IMR-90 (cell line): ENCODE measurements around the gene DLL1.

ENCODE experiments used
- BHLHE40 ChIP-seq: fragments of 150-350 bp; IDR thresholded peaks from 2 replicates; pipeline ENCODE4 v1.6.1; 2016; ENCODE audit warnings: mild to moderate bottlenecking, low read depth, low read length
- CEBPB ChIP-seq: IDR thresholded peaks from 2 replicates; pipeline ENCODE4 v1.6.1; 2012; ENCODE audit warnings: low read depth, low read length, improper control_type of control experiment
- CTCF ChIP-seq: conservative IDR thresholded peaks from 2 replicates; pipeline ENCODE4 v1.5.1; 2012; ENCODE audit warnings: mild to moderate bottlenecking, low read depth, low read length, improper control_type of control experiment
- ELK1 ChIP-seq: fragments of 150-350 bp; IDR thresholded peaks from 2 replicates; pipeline ENCODE4 v1.6.1; 2016; ENCODE audit warnings: low read depth, mild to moderate bottlenecking, low read length, moderate library complexity, borderline replicate concordance
- FOS ChIP-seq: fragments of 150-350 bp; IDR thresholded peaks from 2 replicates; pipeline ENCODE4 v1.6.1; 2016; ENCODE audit warnings: low read depth, low read length
- MAZ ChIP-seq: IDR thresholded peaks from 2 replicates; pipeline ENCODE4 v1.6.1; 2012; ENCODE audit warnings: low read depth, mild to moderate bottlenecking, low read length, improper control_type of control experiment, moderate library complexity, borderline replicate concordance
- MXI1 ChIP-seq: IDR thresholded peaks from 2 replicates; pipeline ENCODE4 v1.6.1; 2012; ENCODE audit warnings: low read depth, mild to moderate bottlenecking, low read length, moderate library complexity, borderline replicate concordance
- NFE2L2 ChIP-seq: fragments of 150-350 bp; IDR thresholded peaks from 2 replicates; pipeline ENCODE4 v1.6.1; 2016; ENCODE audit warnings: low read depth, mild to moderate bottlenecking, low read length
- POLR2A ChIP-seq: IDR thresholded peaks from 2 replicates; pipeline ENCODE4 v1.6.1; 2012; ENCODE audit warnings: mild to moderate bottlenecking, low read depth, low read length
- RAD21 ChIP-seq: IDR thresholded peaks from 2 replicates; pipeline ENCODE4 v1.6.1; 2012; ENCODE audit warnings: low read length, improper control_type of control experiment
- RCOR1 ChIP-seq: IDR thresholded peaks from 2 replicates; pipeline ENCODE4 v1.6.1; 2012; ENCODE audit warnings: mild to moderate bottlenecking, low read length, improper control_type of control experiment; ENCODE audit not compliant: insufficient replicate concordance
- SMC3 ChIP-seq: fragments of 150-350 bp; IDR thresholded peaks from 2 replicates; pipeline ENCODE4 v1.6.1; 2016; ENCODE audit warnings: low read depth, mild to moderate bottlenecking, antibody characterized with exemption, low read length, moderate library complexity
- USF2 ChIP-seq: fragments of 150-350 bp; IDR thresholded peaks from 2 replicates; pipeline ENCODE4 v1.6.1; 2017; ENCODE audit warnings: mild to moderate bottlenecking, antibody characterized with exemption, low read length, low read depth

GRCh38 chr6:170294298-170294730 is 3.4 kb upstream of the DLL1 start:
- TF ChIP-seq MXI1: no peak
- no peak for TF ChIP-seq FOS
- TF ChIP-seq CTCF: no peak
- no peak for TF ChIP-seq MAZ
- no peak for TF ChIP-seq RAD21
- TF ChIP-seq USF2: no peak
- TF ChIP-seq POLR2A: no peak
- no peak for TF ChIP-seq SMC3
- TF ChIP-seq RCOR1: no peak
- no peak for TF ChIP-seq ELK1
- no peak for TF ChIP-seq CEBPB
- TF ChIP-seq NFE2L2: no peak
- no peak for TF ChIP-seq BHLHE40
